IMR-90 (cell line): ENCODE data around the gene DCST2. TPM values are rescaled to one million over a fixed set of nuclear protein-coding genes. Genes with fewer than 3 reads are reported as not detected.

Source experiments
- ATAC-seq: fragments of 200-7000 bp; cut with Tn5 transposase; 2 replicates; pipeline ENCODE4 v1.9.1; 2020; ENCODE audit warnings: low read depth, mild to moderate bottlenecking, moderate library complexity
- BruUV-seq: library from RNA; stranded (reverse); fragments of 400-500 nt; replicated peaks from 2 replicates; lab custom pipeline; 2021; lab: Mats Ljungman, UMichigan
- CTCF ChIA-PET: fragments of 300-600 bp; formaldehyde crosslinking; extraction: SDS; loops from one replicate; lab custom pipeline; 2021; ENCODE audit warnings: antibody characterized with exemption; lab: Yijun Ruan, JAX
- POLR2A ChIA-PET: fragments of 300-600 bp; sonication (Branson Sonifier 250); formaldehyde crosslinking; loops from one replicate; lab custom pipeline; 2022; ENCODE audit warnings: antibody characterized with exemption; ENCODE audit not compliant: unreplicated experiment; lab: Charles Lee
- DNase-seq: peaks from one replicate; pipeline ENCODE4 v3.0.0; 2013
- H2AFZ ChIP-seq: replicated peaks from 2 replicates; pipeline ENCODE3; 2013; ENCODE audit warnings: low read length, mild to moderate bottlenecking; ENCODE audit not compliant: poor library complexity
- H2AK5ac ChIP-seq: 2 replicates; pipeline ENCODE4 v1.6.1; 2013; ENCODE audit warnings: low read depth, low read length, inconsistent platforms
- H2AK9ac ChIP-seq: replicated peaks from 2 replicates; pipeline ENCODE3; 2013; ENCODE audit warnings: mild to moderate bottlenecking, low read depth, low read length, moderate library complexity; ENCODE audit not compliant: poor library complexity
- H2BK120ac ChIP-seq: 2 replicates; pipeline ENCODE4 v1.6.1; 2013; ENCODE audit warnings: low read depth, low read length, inconsistent platforms
- H2BK15ac ChIP-seq: 3 replicates; pipeline ENCODE4 v1.6.1; 2013; ENCODE audit warnings: low read depth, low read length, inconsistent platforms
- H2BK20ac ChIP-seq: 2 replicates; pipeline ENCODE4 v1.6.1; 2013; ENCODE audit warnings: low read depth, mild to moderate bottlenecking, inconsistent platforms, low read length, moderate library complexity
- H2BK5ac ChIP-seq: 2 replicates; pipeline ENCODE4 v1.6.1; 2013; ENCODE audit warnings: mild to moderate bottlenecking, low read depth, low read length, inconsistent platforms; ENCODE audit not compliant: poor library complexity, severe bottlenecking
- H3K14ac ChIP-seq: replicated peaks from 2 replicates; pipeline ENCODE4 v1.6.1; 2013; ENCODE audit warnings: low read depth, low read length, inconsistent platforms
- H3K18ac ChIP-seq: 2 replicates; pipeline ENCODE4 v1.6.1; 2013; ENCODE audit warnings: low read depth, low read length, control low read depth
- H3K23ac ChIP-seq: 2 replicates; pipeline ENCODE4 v1.6.1; 2013; ENCODE audit warnings: low read depth, low read length, inconsistent platforms
- H3K27ac ChIP-seq: 2 replicates; pipeline ENCODE4 v1.5.1; 2013; ENCODE audit warnings: mild to moderate bottlenecking, control low read depth, low read length; ENCODE audit not compliant: insufficient read depth
- H3K27me3 ChIP-seq: 2 replicates; pipeline ENCODE4 v1.6.1; 2013; ENCODE audit warnings: low read length; ENCODE audit not compliant: control insufficient read depth, insufficient read depth
- H3K36me3 ChIP-seq: 2 replicates; pipeline ENCODE4 v1.6.1; 2013; ENCODE audit warnings: low read length, mixed read lengths; ENCODE audit not compliant: control insufficient read depth, insufficient read depth
- H3K4ac ChIP-seq: 2 replicates; pipeline ENCODE4 v1.6.1; 2013; ENCODE audit warnings: low read depth, low read length, inconsistent platforms
- H3K4me1 ChIP-seq: 2 replicates; pipeline ENCODE4 v1.6.1; 2013; ENCODE audit warnings: low read length, mixed read lengths; ENCODE audit not compliant: control insufficient read depth, insufficient read depth
- H3K4me2 ChIP-seq: 2 replicates; pipeline ENCODE4 v1.6.1; 2013; ENCODE audit warnings: low read depth, mild to moderate bottlenecking, control low read depth, low read length, moderate library complexity
- H3K4me3 ChIP-seq: 2 replicates; pipeline ENCODE4 v1.5.1; 2013; ENCODE audit warnings: low read depth, mild to moderate bottlenecking, control low read depth, low read length, moderate library complexity; ENCODE audit not compliant: insufficient read depth
- H3K56ac ChIP-seq: 2 replicates; pipeline ENCODE4 v1.6.1; 2013; ENCODE audit warnings: low read length, inconsistent platforms; ENCODE audit not compliant: insufficient read depth; ENCODE audit errors: extremely low read depth
- H3K79me1 ChIP-seq, 2 experiments: 2 replicates each; pipeline ENCODE4 v1.6.1; 2013; ENCODE audit warnings: low read length in 2 of 2, inconsistent platforms in 1 of 2, low read depth in 1 of 2
- H3K9ac ChIP-seq: 2 replicates; pipeline ENCODE4 v1.6.1; 2013; ENCODE audit warnings: low read depth, low read length, control low read depth
- H3K9me1 ChIP-seq: 2 replicates; pipeline ENCODE4 v1.6.1; 2013; ENCODE audit warnings: low read length, inconsistent platforms; ENCODE audit not compliant: insufficient read depth
- H3K9me3 ChIP-seq: 2 replicates; pipeline ENCODE4 v1.6.1; 2013; ENCODE audit warnings: low read length; ENCODE audit not compliant: control insufficient read depth, insufficient read depth
- H4K20me1 ChIP-seq: 2 replicates; pipeline ENCODE4 v1.6.1; 2013; ENCODE audit warnings: low read length, inconsistent platforms; ENCODE audit not compliant: insufficient read depth
- H4K5ac ChIP-seq: 2 replicates; pipeline ENCODE4 v1.6.1; 2013; ENCODE audit warnings: mild to moderate bottlenecking, low read depth, low read length, control low read depth
- H4K8ac ChIP-seq, 2 experiments: 2 replicates each; pipeline ENCODE4 v1.6.1; 2013; ENCODE audit warnings: low read depth in 2 of 2, low read length in 2 of 2, control low read depth in 1 of 2, inconsistent platforms in 1 of 2
- H4K91ac ChIP-seq: 2 replicates; pipeline ENCODE4 v1.6.1; 2013; ENCODE audit warnings: low read depth, low read length, inconsistent platforms; ENCODE audit not compliant: insufficient read depth
- CEBPB ChIP-seq: IDR thresholded peaks from 2 replicates; pipeline ENCODE4 v1.6.1; 2012; ENCODE audit warnings: low read depth, low read length, improper control_type of control experiment
- CHD1 ChIP-seq: IDR thresholded peaks from 2 replicates; pipeline ENCODE4 v1.6.1; 2012; ENCODE audit warnings: low read depth, low read length, improper control_type of control experiment
- NFE2L2 ChIP-seq: fragments of 150-350 bp; IDR thresholded peaks from 2 replicates; pipeline ENCODE4 v1.6.1; 2016; ENCODE audit warnings: low read depth, mild to moderate bottlenecking, low read length
- WGBS, 2 experiments: methylation state at CpG; one replicate each; pipeline versions ENCODE4 v1.1.5 to v1.1.7; 2013; ENCODE audit warnings: missing lambda C conversion rate in 2 of 2; ENCODE audit not compliant: insufficient read length in 1 of 2; ENCODE audit errors: extremely low coverage in 2 of 2; 5-methylcytosine and 5-hydroxymethylcytosine counted together
- dilution Hi-C: fragments of 300-500 bp; cut with HindIII; formaldehyde crosslinking; loops from one replicate; pipeline ENCODE4 v1.14.3; 2018; ENCODE audit warnings: low sequenced_read_pairs; ENCODE audit not compliant: unreplicated experiment
- in situ Hi-C: fragments of 300-500 bp; cut with MboI; formaldehyde crosslinking; loops from 3 replicates; pipeline ENCODE4 v1.14.3; 2019; ENCODE audit warnings: low sequenced_read_pairs, inconsistent platforms, mixed read lengths
- intact Hi-C: fragments of 100-400 bp; cut with micrococcal nuclease; formaldehyde crosslinking; loops from 2 replicates; pipeline ENCODE4 v1.10.0; 2022
- polyA plus RNA-seq, 3 experiments: library from polyadenylated mRNA; depleted of rRNA; stranded (reverse); fragments of >200 nt; gene quantifications; 2 replicates each; pipeline ENCODE4 v1.2.3, GENCODE V29; 2012; ENCODE audit warnings: low replicate concordance in 1 of 3
- total RNA-seq: library from RNA; depleted of rRNA; stranded (reverse); fragments of >200 nt; gene quantifications from 2 replicates; pipeline ENCODE4 v1.2.3, GENCODE V29; 2012

The DCST2 gene
- total and polyA plus RNA-seq, 2 of the 4 experiments (the other 2 are of a cell fraction), result 0.14 TPM; not detected in 1

GRCh38 chr1:154988058-154988954 lies 45.3 kb downstream of the DCST2 start:
- H2AK9ac ChIP-seq, result no peak overlapping the region
- intact Hi-C loops, result no loop called here
- H2AK5ac ChIP-seq, result no peak overlapping the region
- H3K18ac ChIP-seq, result no peak overlapping the region
- no peak overlapping the region for H3K56ac ChIP-seq
- peaks cover 3% of the 10 kb centered on the region for H3K4me1 ChIP-seq
- peaks cover 26 to 63% of the 10 kb centered on the region in 2 experiments for H3K79me1 ChIP-seq
- no peak overlapping the region for H2BK20ac ChIP-seq
- H4K5ac ChIP-seq, result no peak overlapping the region
- H2BK5ac ChIP-seq, result no peak overlapping the region
- no peak overlapping the region for H3K9ac ChIP-seq
- no peak overlapping the region for H4K91ac ChIP-seq
- peaks cover 10% of the 10 kb centered on the region for H3K9me1 ChIP-seq
- no peak overlapping the region for H2BK15ac ChIP-seq
- no peak for DNase-seq
- no peak overlapping the region for H2BK120ac ChIP-seq
- WGBS, 2 experiments, result 90% methylated on average over 5 of the region's 17 CpGs; no CpG with 5 or more reads in 1 of the 2 experiments
- H3K27me3 ChIP-seq, result no peaks in the 10 kb centered on the region
- POLR2A ChIA-PET, result no interaction called here
- in situ Hi-C loops, result no loop called here
- H3K4me2 ChIP-seq, result no peak overlapping the region
- no peak overlapping the region for H3K23ac ChIP-seq
- no TSS peak for BruUV-seq
- no peak overlapping the region for H4K8ac ChIP-seq
- peaks cover 28% of the 10 kb centered on the region for H3K36me3 ChIP-seq
- ATAC-seq, result no peak
- H3K27ac ChIP-seq, result no peak overlapping the region
- no peak overlapping the region for H3K4ac ChIP-seq
- TF ChIP-seq CEBPB (no peak), NFE2L2 (no peak), CHD1 (no peak)
- H4K20me1 ChIP-seq, result peaks cover 12% of the 10 kb centered on the region; the same call in 1 of the 2 replicates
- H3K4me3 ChIP-seq, result no peak overlapping the region
- H3K14ac ChIP-seq, result no peak overlapping the region
- no peak overlapping the region for H2AFZ ChIP-seq
- dilution Hi-C loops, result no loop called here
- H3K9me3 ChIP-seq, result no peaks in the 10 kb centered on the region
- CTCF ChIA-PET, result no interaction called here
